ENCODE results near the gene NUDT3. TPM values are rescaled to one million over a fixed set of nuclear protein-coding genes. Genes with fewer than 3 reads are reported as not detected.

The NUDT3 gene
- total and polyA plus RNA-seq, 4 donors: 9.0 to 38.5 (median 22.8) TPM

- DNase-seq (no peak), ATAC-seq (ENCODE audit: insufficient read depth, low FRiP score) (no peak)
- H3K4me1 ChIP-seq (ENCODE audit: control insufficient read depth in 5 of 5, insufficient read depth in 5 of 5, low read length in 5 of 5): peaks cover 0 to 19% (median 14%) of the 10 kb centered on the region in 5 donors
- TF ChIP-seq CTCF (IDR thresholded peaks at IDR 0.05; ENCODE audit: control extremely low read depth, extremely low read depth): no peak
- no peak overlapping the region for H3K9ac ChIP-seq (ENCODE audit: insufficient read depth in 1 of 2, low read length in 2 of 2)
- no peak overlapping the region for H3K4me3 ChIP-seq
- 87 to 89% methylated on average over 4 of the region's 4 CpGs for WGBS, 2 donors
- H3K9me3 ChIP-seq (ENCODE audit: control insufficient read depth in 4 of 4, insufficient read depth in 3 of 4, low read length in 3 of 4): no peaks in the 10 kb centered on the region
- H3K27me3 ChIP-seq (ENCODE audit: control insufficient read depth in 3 of 3, insufficient read depth in 3 of 3, low read length in 2 of 3): no peaks in the 10 kb centered on the region
- no peaks in the 10 kb centered on the region for H3K36me3 ChIP-seq (ENCODE audit: control insufficient read depth in 4 of 4, insufficient read depth in 4 of 4, low read length in 4 of 4)
- H3K27ac ChIP-seq (ENCODE audit: low read depth in 1 of 2, low read length in 1 of 2): no peak overlapping the region
These were observed 5.9 kb downstream of the NUDT3 start for GRCh38 chr6:34386316-34387137.

- no peak for DNase-seq
- no peak for TF ChIP-seq CTCF (IDR thresholded peaks at IDR 0.05; ENCODE audit: control extremely low read depth, extremely low read depth)
- Histone ChIP-seq H3K9ac (ENCODE audit: insufficient read depth in 1 of 2, low read length in 2 of 2) (no peak overlapping the region), H3K4me3 (no peak overlapping the region), H3K27me3 (ENCODE audit: control insufficient read depth in 3 of 3, insufficient read depth in 3 of 3, low read length in 2 of 3) (no peaks in the 10 kb centered on the region), H3K4me1 (ENCODE audit: control insufficient read depth in 5 of 5, insufficient read depth in 5 of 5, low read length in 5 of 5) (peaks cover 0 to 19% (median 9%) of the 10 kb centered on the region in 5 donors), H3K9me3 (ENCODE audit: control insufficient read depth in 4 of 4, insufficient read depth in 3 of 4, low read length in 3 of 4) (no peaks in the 10 kb centered on the region), H3K27ac (ENCODE audit: low read depth in 1 of 2, low read length in 1 of 2) (no peak overlapping the region), H3K36me3 (ENCODE audit: control insufficient read depth in 4 of 4, insufficient read depth in 4 of 4, low read length in 4 of 4) (no peaks in the 10 kb centered on the region)
- 91 to 92% methylated on average over 3 of the region's 3 CpGs for WGBS, 2 donors
- ATAC-seq (ENCODE audit: insufficient read depth, low FRiP score): no peak
These were observed 6.7 kb downstream of the NUDT3 start for GRCh38 chr6:34385793-34386195.

GRCh38 chr6:34384321-34385153, 7.9 kb downstream of the NUDT3 start:
- DNase-seq (no peak), ATAC-seq (ENCODE audit: insufficient read depth, low FRiP score) (no peak)
- no peak for TF ChIP-seq CTCF (IDR thresholded peaks at IDR 0.05; ENCODE audit: control extremely low read depth, extremely low read depth)
- Histone ChIP-seq H3K4me1 (ENCODE audit: control insufficient read depth in 5 of 5, insufficient read depth in 5 of 5, low read length in 5 of 5) (peaks cover 0 to 19% (median 5%) of the 10 kb centered on the region in 5 donors), H3K9me3 (ENCODE audit: control insufficient read depth in 4 of 4, insufficient read depth in 3 of 4, low read length in 3 of 4) (no peaks in the 10 kb centered on the region), H3K36me3 (ENCODE audit: control insufficient read depth in 4 of 4, insufficient read depth in 4 of 4, low read length in 4 of 4) (no peaks in the 10 kb centered on the region), H3K27me3 (ENCODE audit: control insufficient read depth in 3 of 3, insufficient read depth in 3 of 3, low read length in 2 of 3) (no peaks in the 10 kb centered on the region), H3K9ac (ENCODE audit: insufficient read depth in 1 of 2, low read length in 2 of 2) (no peak overlapping the region), H3K27ac (ENCODE audit: low read depth in 1 of 2, low read length in 1 of 2) (no peak overlapping the region), H3K4me3 (no peak overlapping the region)
- 88 to 89% methylated on average over 5 of the region's 5 CpGs for WGBS, 2 donors
